HUES64 (cell line): ENCODE data around the gene SLC35E2B.
"Not testable (repeated sequence)": the region's sequence is repeated elsewhere in the genome, so short reads cannot be mapped to it uniquely, and the experiment has no call there.

Experiments used
- H3K27ac ChIP-seq: 2 replicates; pipeline ENCODE4 v1.7.0; 2013; ENCODE audit warnings: low read depth, low read length, inconsistent platforms
- H3K27me3 ChIP-seq: 2 replicates; pipeline ENCODE4 v1.6.1; 2013; ENCODE audit warnings: mild to moderate bottlenecking, low read length; ENCODE audit not compliant: insufficient read depth
- H3K36me3 ChIP-seq: 2 replicates; pipeline ENCODE4 v1.6.1; 2013; ENCODE audit warnings: mild to moderate bottlenecking, low read length; ENCODE audit not compliant: insufficient read depth
- H3K4me1 ChIP-seq: 2 replicates; pipeline ENCODE4 v1.6.1; 2013; ENCODE audit warnings: mild to moderate bottlenecking, low read length, moderate library complexity; ENCODE audit not compliant: insufficient read depth
- H3K4me3 ChIP-seq: 2 replicates; pipeline ENCODE4 v1.5.1; 2013; ENCODE audit warnings: mild to moderate bottlenecking, low read length, moderate library complexity
- H3K9ac ChIP-seq: 2 replicates; pipeline ENCODE4 v1.6.1; 2013; ENCODE audit warnings: mild to moderate bottlenecking, low read depth, low read length
- H3K9me3 ChIP-seq: 2 replicates; pipeline ENCODE4 v1.6.1; 2013; ENCODE audit warnings: low read depth, low read length; ENCODE audit not compliant: insufficient read depth
- WGBS: fragments of 150-250, 120-280 bp; methylation state at CpG from one replicate; pipeline ENCODE4 v1.1.7; 2013; ENCODE audit warnings: missing lambda C conversion rate; 5-methylcytosine and 5-hydroxymethylcytosine counted together

The SLC35E2B gene

DNA sequence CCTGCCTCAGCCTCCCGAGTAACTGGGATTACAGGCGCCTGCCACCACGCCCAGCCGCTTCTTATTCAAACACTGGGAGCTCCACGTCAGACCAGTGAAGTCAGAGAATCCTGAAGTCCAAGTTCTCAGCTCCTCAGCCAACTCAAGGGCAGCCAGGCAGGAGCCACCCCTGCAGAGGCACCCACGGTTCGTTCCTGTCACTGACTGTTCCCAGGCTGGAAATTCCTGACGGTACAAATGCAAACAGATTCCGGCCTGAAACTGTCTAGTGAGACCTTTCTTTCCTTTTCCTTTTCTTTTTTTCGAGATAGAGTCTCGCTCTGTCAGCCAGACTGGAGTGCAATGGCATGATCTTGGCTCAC lies 11.7 kb downstream of the SLC35E2B start:
- Histone ChIP-seq H3K27ac (no peak overlapping the region), H3K4me1 (no peaks in the 10 kb centered on the region), H3K36me3 (peaks cover 6% of the 10 kb centered on the region; the same call in 1 of the 2 replicates), H3K27me3 (no peaks in the 10 kb centered on the region), H3K9ac (no peak overlapping the region), H3K4me3 (no peak overlapping the region), H3K9me3 (no peaks in the 10 kb centered on the region)
- WGBS: 89% methylated on average over 11 of the region's 11 CpGs

DNA sequence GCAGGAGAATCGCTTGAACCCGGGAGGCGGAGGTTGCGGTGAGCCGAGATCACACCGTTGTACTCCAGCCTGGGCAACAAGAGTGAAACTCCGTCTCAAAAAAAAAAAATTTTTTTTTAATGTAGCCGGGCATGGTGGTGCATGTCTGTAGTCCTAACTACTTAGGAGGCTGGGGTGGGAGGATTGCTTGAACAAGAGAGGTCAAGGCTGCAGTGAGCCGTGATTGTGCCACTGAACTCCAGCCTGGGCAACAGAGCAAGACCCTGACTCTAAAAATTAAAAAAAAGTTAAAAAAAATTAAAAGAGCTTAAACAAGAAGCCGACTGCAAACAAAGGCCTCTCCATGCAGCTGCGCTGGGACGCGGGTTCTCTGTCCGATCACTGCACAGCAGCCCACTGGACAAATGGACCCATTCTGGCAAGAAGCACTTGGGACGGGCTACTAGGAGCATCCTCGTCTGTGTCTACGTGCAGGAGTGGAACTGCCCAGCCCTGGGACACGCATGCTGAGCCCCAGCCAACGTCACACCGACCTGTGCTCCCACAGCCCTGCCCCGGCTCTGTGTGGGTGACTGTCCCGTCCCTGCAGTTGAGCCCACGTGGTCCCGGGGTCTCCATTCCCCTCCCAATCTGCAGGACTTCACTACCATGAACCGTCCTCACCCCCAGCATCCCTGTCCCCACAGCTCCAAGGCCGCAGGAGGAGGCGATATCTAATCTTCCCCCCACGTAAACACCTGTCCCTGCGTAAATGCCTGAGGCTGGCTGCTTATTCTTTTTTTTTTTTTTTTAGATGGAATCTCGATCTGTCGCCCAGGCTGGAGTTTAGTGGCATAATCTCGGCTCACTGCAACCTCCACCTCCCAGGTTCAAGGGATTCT lies 12.3 kb downstream of the SLC35E2B start:
- Histone ChIP-seq H3K27me3 (no peaks in the 10 kb centered on the region), H3K9ac (no peak overlapping the region), H3K4me3 (no peak overlapping the region), H3K27ac (no peak overlapping the region), H3K4me1 (no peaks in the 10 kb centered on the region), H3K9me3 (no peaks in the 10 kb centered on the region), H3K36me3 (peaks cover 3% of the 10 kb centered on the region; the same call in 1 of the 2 replicates)
- WGBS: 95% methylated on average over 32 of the region's 32 CpGs

DNA sequence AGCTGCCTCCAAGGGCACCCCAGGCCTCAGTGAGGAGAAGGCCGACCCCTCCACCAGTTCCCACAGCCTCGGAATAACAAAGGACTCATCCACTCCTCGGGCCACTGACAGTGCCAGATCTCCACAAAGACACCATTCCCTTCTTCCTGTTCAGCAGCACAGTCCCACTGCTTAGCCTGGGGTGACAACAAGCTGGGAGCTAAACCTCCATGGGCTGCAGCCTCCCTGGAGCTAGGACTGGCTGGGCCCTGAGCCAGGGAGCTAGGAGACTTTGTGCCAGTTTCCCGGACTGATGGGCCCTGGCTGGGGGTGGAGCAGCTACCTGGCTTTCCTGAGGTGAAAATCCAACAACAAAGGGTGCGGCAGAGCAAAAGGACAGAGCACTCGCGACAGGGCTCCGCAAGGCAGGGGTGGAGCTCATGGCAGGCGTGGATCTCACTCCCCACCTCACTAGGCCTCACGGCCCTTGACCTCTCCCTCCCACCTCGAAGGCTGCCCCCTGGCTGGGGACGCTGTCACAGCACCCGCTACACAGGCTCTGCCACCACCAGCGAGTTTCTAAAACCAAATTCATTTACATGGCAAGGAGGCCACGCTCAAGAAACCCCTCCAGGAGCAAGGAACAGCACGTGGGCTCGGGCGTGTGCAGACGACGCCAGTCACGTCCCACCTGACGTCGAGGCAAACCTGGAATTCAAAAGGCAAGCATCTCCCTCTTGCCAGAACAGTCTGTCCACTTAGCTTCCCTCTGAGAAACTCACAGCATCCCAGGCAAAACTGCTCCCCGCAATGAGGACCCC lies 13.8 kb downstream of the SLC35E2B start:
- no peaks in the 10 kb centered on the region for H3K36me3 ChIP-seq
- no peak overlapping the region for H3K4me3 ChIP-seq
- no peak overlapping the region for H3K9ac ChIP-seq
- H3K4me1 ChIP-seq: no peaks in the 10 kb centered on the region
- H3K27ac ChIP-seq: no peak overlapping the region
- no peaks in the 10 kb centered on the region for H3K9me3 ChIP-seq
- H3K27me3 ChIP-seq: no peaks in the 10 kb centered on the region
- 79% methylated on average over 24 of the region's 24 CpGs for WGBS

DNA sequence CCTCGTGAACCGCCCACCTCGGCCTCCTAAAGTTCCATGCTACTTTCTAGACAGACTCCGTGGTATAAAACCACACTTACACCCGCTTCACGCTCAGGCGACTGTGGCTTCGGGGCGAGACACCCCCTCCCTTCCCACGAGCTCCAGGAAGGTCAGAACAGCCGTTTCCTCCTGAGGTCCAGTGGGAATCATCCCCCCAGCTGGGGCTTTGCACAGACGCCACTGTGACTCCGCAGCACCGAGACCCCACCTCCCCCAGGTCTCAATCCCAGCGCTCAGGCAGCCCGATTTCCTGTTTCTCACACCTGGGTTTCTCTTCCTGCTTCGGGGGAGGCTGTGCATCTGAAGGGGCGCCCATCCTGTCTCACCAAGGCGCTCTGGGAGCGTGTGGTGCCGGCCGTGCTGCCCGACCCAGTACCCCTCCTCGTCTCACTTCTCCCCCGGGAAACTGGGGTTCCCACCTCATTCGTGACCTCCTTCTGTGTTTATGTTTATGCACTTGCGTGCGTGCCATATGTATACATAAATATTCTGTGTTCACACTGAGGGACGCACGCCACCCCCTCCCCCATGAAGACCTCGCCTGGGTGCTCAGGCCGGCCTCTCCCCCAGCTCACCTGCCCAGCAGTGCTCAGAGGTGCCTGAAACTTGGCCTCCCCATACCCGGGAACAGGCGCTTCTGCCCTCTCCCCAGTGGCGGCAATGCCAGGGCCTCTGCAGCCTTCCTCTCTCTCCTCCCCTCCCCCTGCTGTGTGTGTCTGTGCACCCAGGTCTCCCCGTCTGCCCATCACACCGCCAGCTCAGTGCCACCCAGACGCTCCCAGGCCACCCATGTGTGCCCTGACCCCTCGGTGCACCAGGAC lies 14.6 kb downstream of the SLC35E2B start:
- H3K27me3 ChIP-seq: no peaks in the 10 kb centered on the region
- no peak overlapping the region for H3K27ac ChIP-seq
- no peaks in the 10 kb centered on the region for H3K36me3 ChIP-seq
- no peak overlapping the region for H3K9ac ChIP-seq
- no peaks in the 10 kb centered on the region for H3K4me1 ChIP-seq
- WGBS: 93% methylated on average over 39 of the region's 39 CpGs
- no peak overlapping the region for H3K4me3 ChIP-seq
- no peaks in the 10 kb centered on the region for H3K9me3 ChIP-seq

DNA sequence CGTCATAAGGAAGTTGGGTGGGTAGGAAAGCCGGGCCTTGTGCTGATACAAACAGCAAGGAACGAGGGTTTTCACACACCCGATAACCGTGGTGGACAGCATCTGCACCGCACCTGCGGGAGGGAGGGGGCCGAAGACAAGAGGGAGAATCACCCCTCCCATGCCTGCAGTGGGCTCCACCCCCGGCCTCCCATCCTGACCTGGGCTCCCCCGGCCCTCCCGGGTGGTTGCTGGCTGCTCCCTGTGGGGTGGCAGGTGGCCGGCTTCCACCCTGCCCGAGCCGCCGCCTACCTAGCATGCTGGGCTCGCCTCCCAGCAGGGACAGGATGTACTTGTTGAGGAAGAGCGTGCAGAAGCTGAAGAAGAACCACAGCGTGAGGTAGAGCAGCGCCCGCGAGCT lies 16.5 kb downstream of the SLC35E2B start:
- not testable (repeated sequence) for H3K27ac ChIP-seq, H3K9ac ChIP-seq, H3K4me3 ChIP-seq, H3K27me3 ChIP-seq, H3K4me1 ChIP-seq, H3K9me3 ChIP-seq
- peaks cover 14% of the 10 kb centered on the region for H3K36me3 ChIP-seq
- no CpG with 5 or more reads among the region's 21 CpGs for WGBS

DNA sequence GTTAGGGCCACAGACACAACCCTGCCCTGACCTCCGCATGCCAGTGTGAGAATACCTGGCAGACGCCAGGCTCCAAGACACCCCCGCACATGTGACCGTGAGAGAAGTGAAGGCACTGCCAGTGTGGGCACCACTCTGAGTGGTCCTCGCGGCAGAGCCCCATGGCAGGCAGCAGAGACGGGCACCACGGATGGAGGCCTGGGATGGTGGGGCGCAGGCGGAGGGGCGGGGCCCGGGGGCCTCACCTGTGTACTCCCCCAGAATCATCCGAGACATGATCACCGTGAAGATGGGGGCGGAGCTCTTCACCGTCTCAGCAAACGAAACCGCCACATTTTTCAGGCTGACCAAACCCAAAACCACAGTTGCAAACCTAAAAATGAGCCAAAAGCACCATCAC lies 17.4 kb downstream of the SLC35E2B start:
- WGBS: 100% methylated on average over 10 of the region's 18 CpGs
- not testable (repeated sequence) for H3K27me3 ChIP-seq, H3K4me3 ChIP-seq, H3K27ac ChIP-seq, H3K9me3 ChIP-seq, H3K9ac ChIP-seq, H3K4me1 ChIP-seq
- peaks cover 21% of the 10 kb centered on the region for H3K36me3 ChIP-seq

DNA sequence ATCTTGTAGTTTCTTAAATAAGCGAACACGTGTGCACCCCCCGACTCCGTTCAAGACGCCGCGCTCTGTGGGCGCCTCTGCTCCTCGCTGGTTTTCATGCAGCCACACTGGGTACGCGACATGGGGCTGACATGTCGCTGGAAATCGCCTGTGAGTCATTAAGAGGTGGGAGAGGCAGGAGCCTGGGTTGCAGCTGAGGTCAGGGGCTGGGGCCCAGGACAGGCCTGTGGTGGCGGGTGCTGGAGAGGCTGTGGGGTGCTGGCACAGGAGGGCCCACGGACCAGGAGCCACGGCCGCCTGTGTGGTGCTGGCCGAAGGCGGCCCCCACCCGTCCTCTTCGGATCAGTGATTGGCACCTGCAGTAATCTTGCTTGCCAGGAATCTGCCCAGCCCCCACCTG lies 17.8 kb downstream of the SLC35E2B start:
- H3K4me1 ChIP-seq, H3K4me3 ChIP-seq, H3K27me3 ChIP-seq, H3K9me3 ChIP-seq, H3K27ac ChIP-seq, H3K9ac ChIP-seq: not testable (repeated sequence)
- 87% methylated on average over 15 of the region's 21 CpGs for WGBS
- H3K36me3 ChIP-seq: peaks cover 24% of the 10 kb centered on the region

DNA sequence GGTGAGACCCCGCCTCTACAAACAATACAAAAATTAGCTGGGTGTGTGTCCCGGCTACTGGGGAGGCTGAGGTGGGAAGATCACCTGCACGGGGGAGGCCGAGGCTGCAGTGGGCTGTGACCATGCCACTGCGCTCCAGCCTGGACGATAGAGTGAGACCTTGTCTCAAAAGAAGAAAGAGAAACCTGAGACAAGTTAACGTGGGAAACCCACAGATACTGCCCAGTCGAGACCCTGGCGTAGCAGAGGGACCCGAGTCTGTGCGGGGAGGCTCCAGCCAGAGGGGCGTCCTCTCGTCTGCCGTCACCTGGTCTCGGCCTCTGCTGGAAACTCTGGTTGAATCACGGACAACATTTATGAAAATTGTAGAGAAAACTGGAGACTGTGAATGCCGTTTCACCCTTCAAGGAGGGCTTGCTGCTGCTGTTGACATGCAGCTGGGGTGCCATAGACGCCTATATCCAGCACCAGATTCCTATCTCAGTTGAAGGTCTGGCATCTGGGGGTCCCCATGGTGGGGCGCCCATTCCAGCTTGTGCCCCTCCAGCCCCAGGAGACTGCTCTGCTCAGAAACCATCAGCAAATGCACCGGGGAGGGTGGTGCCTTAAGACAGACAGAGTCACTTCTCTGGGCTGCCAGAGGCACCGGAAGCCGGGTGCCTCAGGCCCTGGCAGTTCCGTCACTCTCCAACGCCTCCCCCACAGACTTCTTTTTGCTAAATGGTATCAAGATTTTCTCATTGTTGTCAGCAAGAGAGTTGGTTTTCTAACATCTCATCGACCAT lies 20.2 kb downstream of the SLC35E2B start:
- no peaks in the 10 kb centered on the region for H3K4me1 ChIP-seq
- H3K27me3 ChIP-seq: no peaks in the 10 kb centered on the region
- no peaks in the 10 kb centered on the region for H3K9me3 ChIP-seq
- peaks cover 41% of the 10 kb centered on the region for H3K36me3 ChIP-seq
- H3K9ac ChIP-seq: no peak overlapping the region
- H3K4me3 ChIP-seq: no peak overlapping the region
- 96% methylated on average over 25 of the region's 25 CpGs for WGBS
- H3K27ac ChIP-seq: no peak overlapping the region

DNA sequence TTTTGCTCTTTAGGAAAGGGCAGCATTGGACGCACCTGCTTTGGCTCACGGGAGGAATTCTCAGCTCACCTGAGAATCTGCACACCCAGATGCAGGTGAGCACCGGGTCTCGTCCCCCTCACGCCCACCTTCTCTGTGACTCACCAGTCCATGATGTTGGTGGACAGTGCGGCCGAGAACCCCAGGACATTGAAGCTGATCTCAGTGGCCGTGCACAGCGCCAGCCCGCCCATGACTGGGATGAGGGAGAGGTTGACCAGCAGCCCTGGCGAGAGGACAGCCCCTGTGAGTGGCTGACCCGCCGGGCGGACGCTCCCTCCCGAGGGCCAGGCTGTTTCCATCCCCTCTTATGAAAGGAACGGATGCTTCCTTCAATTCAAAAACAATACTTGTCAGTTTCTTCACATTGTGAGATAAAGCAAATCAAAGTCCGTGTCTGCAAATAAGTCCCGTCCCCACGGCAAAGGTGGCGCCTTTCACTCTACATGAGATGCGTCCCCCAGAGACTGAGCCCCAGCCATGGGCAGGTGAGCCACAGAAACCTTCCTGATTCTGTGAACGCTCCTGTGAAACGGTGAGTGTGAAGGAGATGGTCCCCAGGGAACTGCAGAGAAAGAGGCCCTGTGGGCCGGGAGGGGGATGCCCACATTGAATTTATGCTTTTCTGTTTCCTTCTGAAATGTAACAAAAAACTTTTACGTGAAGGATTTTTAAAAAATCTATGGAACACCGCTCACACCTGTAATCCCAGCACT lies 21.1 kb downstream of the SLC35E2B start:
- no peak overlapping the region for H3K4me3 ChIP-seq
- peaks cover 42% of the 10 kb centered on the region for H3K36me3 ChIP-seq
- no peak overlapping the region for H3K9ac ChIP-seq
- 94% methylated on average over 27 of the region's 27 CpGs for WGBS
- no peaks in the 10 kb centered on the region for H3K27me3 ChIP-seq
- no peak overlapping the region for H3K27ac ChIP-seq
- H3K4me1 ChIP-seq: no peaks in the 10 kb centered on the region
- H3K9me3 ChIP-seq: no peaks in the 10 kb centered on the region

DNA sequence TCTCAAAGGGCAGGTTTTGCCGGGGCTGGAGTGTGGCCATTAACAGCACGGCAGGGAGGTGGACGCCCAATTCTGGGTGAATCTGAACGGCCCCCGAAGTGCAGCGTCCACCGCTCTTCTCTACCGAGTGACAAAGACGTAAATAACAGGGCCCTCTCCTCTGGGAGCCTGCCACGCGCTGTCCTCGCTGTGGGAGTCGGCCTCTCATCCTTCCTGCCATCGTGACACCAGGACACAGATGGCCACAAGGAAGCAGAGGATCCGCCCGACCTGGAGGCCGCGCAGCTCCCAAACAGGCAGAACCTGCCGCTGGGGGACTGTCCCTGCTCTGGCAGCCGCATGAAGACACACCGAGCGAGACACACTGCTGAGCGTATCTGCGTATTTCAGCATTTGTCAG lies 21.7 kb downstream of the SLC35E2B start:
- Histone ChIP-seq H3K27me3 (no peaks in the 10 kb centered on the region), H3K4me1 (no peaks in the 10 kb centered on the region), H3K9me3 (no peaks in the 10 kb centered on the region), H3K36me3 (peaks cover 49% of the 10 kb centered on the region), H3K9ac (no peak overlapping the region), H3K27ac (no peak overlapping the region), H3K4me3 (no peak overlapping the region)
- 96% methylated on average over 24 of the region's 24 CpGs for WGBS
